Uterus (tissue), 2 donors: ENCODE measurements around the gene CRACR2A.

Source experiments
- POLR2A ChIP-seq, 2 donors: fragments of 450-650 bp; IDR thresholded peaks; one replicate each; pipeline ENCODE4 v1.6.1; 2016; ENCODE audit warnings: antibody characterized with exemption in 2 of 2, mild to moderate bottlenecking in 1 of 2, moderate library complexity in 1 of 2
- TF ChIP-seq, protein P1 (sequence below), 4 experiments: fragments of 200-600 bp in 2 of 4; fragments of 450-650 bp in 2 of 4; sonication (generic) in 2 of 4; IDR thresholded peaks; one replicate each; pipeline ENCODE4 v1.5.1; 2016 to 2019; ENCODE audit warnings: antibody characterized with exemption in 4 of 4, mild to moderate bottlenecking in 2 of 4, moderate library complexity in 1 of 4

DNA sequence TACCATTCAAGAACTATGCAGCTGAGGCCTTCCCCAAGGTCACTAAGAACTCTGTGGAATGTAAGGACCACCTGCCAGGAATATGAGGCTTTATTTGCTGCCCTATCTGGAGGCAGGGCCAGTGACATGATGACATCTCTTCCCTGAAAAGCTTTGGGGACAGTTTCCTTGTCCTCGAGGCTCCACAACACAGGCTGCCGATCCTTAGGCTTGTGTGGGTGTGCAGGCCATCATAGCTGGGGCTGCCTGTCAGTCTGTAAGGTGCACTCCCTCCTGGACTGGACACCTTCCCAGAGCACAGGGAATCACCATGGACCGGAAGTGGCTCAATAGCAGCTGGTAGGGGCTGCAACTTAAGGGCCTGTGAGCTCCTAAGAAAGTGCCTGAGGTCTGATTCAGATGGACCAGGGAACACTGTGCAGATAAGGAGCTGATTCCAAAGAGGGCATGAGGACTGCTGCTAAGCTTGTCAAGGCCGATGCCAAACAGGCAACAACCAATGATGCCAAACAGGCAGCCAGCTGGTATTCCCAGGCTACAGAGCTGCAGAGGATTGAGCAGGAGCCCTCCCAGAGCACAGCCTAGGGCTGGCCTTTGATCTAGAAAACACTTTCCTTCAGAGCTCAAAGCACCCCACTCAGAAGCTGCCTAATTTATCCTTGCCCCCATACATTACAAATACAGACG is 84.3 kb downstream of the CRACR2A start:
- TF ChIP-seq, protein P1, sequence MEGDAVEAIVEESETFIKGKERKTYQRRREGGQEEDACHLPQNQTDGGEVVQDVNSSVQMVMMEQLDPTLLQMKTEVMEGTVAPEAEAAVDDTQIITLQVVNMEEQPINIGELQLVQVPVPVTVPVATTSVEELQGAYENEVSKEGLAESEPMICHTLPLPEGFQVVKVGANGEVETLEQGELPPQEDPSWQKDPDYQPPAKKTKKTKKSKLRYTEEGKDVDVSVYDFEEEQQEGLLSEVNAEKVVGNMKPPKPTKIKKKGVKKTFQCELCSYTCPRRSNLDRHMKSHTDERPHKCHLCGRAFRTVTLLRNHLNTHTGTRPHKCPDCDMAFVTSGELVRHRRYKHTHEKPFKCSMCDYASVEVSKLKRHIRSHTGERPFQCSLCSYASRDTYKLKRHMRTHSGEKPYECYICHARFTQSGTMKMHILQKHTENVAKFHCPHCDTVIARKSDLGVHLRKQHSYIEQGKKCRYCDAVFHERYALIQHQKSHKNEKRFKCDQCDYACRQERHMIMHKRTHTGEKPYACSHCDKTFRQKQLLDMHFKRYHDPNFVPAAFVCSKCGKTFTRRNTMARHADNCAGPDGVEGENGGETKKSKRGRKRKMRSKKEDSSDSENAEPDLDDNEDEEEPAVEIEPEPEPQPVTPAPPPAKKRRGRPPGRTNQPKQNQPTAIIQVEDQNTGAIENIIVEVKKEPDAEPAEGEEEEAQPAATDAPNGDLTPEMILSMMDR (IDR thresholded peaks at IDR 0.05): no peak
- no peak for TF ChIP-seq POLR2A (IDR thresholded peaks at IDR 0.05)
